ENCODE measurements around the gene AHNAK. TPM values are rescaled to one million over a fixed set of nuclear protein-coding genes. Genes with fewer than 3 reads are reported as not detected.
A peak's percentile ranks its signal among the peaks of the same experiment; 100 is the strongest.

The AHNAK gene
- total and polyA plus RNA-seq, 4 donors: 22.6 to 110 (median 38.1) TPM

- no peak for TF ChIP-seq HNF4A (conservative IDR thresholded peaks at IDR 0.05)
- TF ChIP-seq CTCF (IDR thresholded peaks at IDR 0.05; ENCODE audit: low read depth, low read length, missing input control): no peak
- TF ChIP-seq, protein P1, sequence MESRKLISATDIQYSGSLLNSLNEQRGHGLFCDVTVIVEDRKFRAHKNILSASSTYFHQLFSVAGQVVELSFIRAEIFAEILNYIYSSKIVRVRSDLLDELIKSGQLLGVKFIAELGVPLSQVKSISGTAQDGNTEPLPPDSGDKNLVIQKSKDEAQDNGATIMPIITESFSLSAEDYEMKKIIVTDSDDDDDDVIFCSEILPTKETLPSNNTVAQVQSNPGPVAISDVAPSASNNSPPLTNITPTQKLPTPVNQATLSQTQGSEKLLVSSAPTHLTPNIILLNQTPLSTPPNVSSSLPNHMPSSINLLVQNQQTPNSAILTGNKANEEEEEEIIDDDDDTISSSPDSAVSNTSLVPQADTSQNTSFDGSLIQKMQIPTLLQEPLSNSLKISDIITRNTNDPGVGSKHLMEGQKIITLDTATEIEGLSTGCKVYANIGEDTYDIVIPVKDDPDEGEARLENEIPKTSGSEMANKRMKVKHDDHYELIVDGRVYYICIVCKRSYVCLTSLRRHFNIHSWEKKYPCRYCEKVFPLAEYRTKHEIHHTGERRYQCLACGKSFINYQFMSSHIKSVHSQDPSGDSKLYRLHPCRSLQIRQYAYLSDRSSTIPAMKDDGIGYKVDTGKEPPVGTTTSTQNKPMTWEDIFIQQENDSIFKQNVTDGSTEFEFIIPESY (IDR thresholded peaks at IDR 0.05): no peak
- no peak for TF ChIP-seq RXRA (IDR thresholded peaks at IDR 0.05)
- no peak for TF ChIP-seq YY1 (IDR thresholded peaks at IDR 0.05)
- TF ChIP-seq JUND (IDR thresholded peaks at IDR 0.05): no peak
- no peak for TF ChIP-seq FOXA2 (IDR thresholded peaks at IDR 0.05)
- TF ChIP-seq HNF4G (IDR thresholded peaks at IDR 0.05): no peak
- TF ChIP-seq GABPA (IDR thresholded peaks at IDR 0.05 in 1 of 2, conservative IDR thresholded peaks at IDR 0.05 in 1 of 2): no peak
- TF ChIP-seq SP1 (IDR thresholded peaks at IDR 0.05): no peak
- TF ChIP-seq EGR1 (IDR thresholded peaks at IDR 0.05; ENCODE audit: low read depth in 2 of 2): no peak
- TF ChIP-seq TAF1 (conservative IDR thresholded peaks at IDR 0.05): no peak
- no peak for TF ChIP-seq NR2F2 (IDR thresholded peaks at IDR 0.05)
- TF ChIP-seq, protein P2, sequence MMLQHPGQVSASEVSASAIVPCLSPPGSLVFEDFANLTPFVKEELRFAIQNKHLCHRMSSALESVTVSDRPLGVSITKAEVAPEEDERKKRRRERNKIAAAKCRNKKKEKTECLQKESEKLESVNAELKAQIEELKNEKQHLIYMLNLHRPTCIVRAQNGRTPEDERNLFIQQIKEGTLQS (IDR thresholded peaks at IDR 0.05): no peak
- TF ChIP-seq RAD21 (IDR thresholded peaks at IDR 0.05): no peak
- no peak for TF ChIP-seq FOXA1 (IDR thresholded peaks at IDR 0.05)
- no peak for TF ChIP-seq MAX (IDR thresholded peaks at IDR 0.05)
- TF ChIP-seq, protein P3, sequence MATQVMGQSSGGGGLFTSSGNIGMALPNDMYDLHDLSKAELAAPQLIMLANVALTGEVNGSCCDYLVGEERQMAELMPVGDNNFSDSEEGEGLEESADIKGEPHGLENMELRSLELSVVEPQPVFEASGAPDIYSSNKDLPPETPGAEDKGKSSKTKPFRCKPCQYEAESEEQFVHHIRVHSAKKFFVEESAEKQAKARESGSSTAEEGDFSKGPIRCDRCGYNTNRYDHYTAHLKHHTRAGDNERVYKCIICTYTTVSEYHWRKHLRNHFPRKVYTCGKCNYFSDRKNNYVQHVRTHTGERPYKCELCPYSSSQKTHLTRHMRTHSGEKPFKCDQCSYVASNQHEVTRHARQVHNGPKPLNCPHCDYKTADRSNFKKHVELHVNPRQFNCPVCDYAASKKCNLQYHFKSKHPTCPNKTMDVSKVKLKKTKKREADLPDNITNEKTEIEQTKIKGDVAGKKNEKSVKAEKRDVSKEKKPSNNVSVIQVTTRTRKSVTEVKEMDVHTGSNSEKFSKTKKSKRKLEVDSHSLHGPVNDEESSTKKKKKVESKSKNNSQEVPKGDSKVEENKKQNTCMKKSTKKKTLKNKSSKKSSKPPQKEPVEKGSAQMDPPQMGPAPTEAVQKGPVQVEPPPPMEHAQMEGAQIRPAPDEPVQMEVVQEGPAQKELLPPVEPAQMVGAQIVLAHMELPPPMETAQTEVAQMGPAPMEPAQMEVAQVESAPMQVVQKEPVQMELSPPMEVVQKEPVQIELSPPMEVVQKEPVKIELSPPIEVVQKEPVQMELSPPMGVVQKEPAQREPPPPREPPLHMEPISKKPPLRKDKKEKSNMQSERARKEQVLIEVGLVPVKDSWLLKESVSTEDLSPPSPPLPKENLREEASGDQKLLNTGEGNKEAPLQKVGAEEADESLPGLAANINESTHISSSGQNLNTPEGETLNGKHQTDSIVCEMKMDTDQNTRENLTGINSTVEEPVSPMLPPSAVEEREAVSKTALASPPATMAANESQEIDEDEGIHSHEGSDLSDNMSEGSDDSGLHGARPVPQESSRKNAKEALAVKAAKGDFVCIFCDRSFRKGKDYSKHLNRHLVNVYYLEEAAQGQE (IDR thresholded peaks at IDR 0.05): no peak
- Histone ChIP-seq H3K27me3 (ENCODE audit: control insufficient read depth in 4 of 4, insufficient read depth in 4 of 4, low read length in 3 of 4) (no peaks in the 10 kb centered on the region), H3K4me1 (ENCODE audit: control insufficient read depth in 4 of 4, insufficient read depth in 4 of 4, low read length in 3 of 4) (peaks cover 6 to 33% (median 24%) of the 10 kb centered on the region in 4 donors), H3K36me3 (ENCODE audit: control insufficient read depth in 4 of 4, insufficient read depth in 3 of 4, low read depth in 1 of 4, low read length in 3 of 4) (peaks cover 6 to 42% (median 29%) of the 10 kb centered on the region in 4 donors), H3K4me3 (ENCODE audit: low read depth in 1 of 3, low read length in 3 of 3) (peak overlapping the region; percentile 53 to 71 (median 59)), H3K27ac (ENCODE audit: low read depth in 1 of 2, low read length in 2 of 2) (peak overlapping the region; percentile 95 to 96), H3K9ac (ENCODE audit: low read depth in 1 of 2, low read length in 2 of 2) (peak overlapping the region; percentile 70 to 98), H3K9me3 (ENCODE audit: control insufficient read depth in 4 of 4, low read length in 3 of 4) (no peaks in the 10 kb centered on the region)
- 73% methylated on average over 17 of the region's 17 CpGs for WGBS
- no peak for DNase-seq (ENCODE audit: low spot score)
These were observed 28.6 kb upstream of the AHNAK start for GRCh38 chr11:62575156-62575555.
